ENCODE results near the gene GTPBP4.

DNA sequence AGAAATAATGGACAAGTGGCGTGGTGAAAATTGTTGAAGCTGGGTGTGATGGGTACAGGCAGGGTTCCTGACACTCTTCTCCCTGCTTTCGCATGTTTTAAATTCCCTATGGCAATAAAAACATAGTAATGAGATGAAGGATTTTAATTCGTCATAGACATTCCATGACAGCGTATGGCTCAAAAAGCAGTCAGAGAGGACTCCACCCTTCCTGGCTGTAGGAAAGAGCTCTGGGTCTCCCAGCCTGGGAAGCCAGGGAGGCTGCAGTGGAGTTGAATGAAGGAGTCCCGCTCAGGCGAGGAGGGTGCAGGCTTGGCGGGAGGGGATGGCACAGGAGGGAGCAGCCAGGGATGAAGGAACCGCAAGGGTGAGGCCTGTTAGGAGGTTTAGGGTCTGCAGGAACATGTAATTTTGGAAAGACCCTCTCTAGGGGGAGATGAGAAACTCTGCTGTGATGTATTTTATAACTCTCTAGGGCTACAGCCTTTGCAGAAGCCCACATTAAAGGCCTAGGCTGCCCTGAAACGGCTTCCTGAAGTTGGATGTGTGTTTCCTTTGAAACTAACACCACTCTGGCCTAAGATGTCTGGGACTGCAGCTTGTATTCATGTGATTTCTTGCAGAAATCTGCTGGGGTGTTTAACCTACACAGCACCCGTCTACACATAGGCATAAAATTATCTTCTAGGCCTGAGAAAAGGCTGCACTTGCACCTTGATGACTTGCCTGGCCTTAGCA is 49.1 kb upstream of the GTPBP4 start:
- TF ChIP-seq EP300 (IDR thresholded peaks at IDR 0.05) = no peak
- TF ChIP-seq, protein P1, sequence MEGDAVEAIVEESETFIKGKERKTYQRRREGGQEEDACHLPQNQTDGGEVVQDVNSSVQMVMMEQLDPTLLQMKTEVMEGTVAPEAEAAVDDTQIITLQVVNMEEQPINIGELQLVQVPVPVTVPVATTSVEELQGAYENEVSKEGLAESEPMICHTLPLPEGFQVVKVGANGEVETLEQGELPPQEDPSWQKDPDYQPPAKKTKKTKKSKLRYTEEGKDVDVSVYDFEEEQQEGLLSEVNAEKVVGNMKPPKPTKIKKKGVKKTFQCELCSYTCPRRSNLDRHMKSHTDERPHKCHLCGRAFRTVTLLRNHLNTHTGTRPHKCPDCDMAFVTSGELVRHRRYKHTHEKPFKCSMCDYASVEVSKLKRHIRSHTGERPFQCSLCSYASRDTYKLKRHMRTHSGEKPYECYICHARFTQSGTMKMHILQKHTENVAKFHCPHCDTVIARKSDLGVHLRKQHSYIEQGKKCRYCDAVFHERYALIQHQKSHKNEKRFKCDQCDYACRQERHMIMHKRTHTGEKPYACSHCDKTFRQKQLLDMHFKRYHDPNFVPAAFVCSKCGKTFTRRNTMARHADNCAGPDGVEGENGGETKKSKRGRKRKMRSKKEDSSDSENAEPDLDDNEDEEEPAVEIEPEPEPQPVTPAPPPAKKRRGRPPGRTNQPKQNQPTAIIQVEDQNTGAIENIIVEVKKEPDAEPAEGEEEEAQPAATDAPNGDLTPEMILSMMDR (IDR thresholded peaks at IDR 0.05) = no peak
